ENCODE data around the gene RNU4-1.
"Not testable (repeated sequence)": the region's sequence is repeated elsewhere in the genome, so short reads cannot be mapped to it uniquely, and the experiment has no call there.

DNA sequence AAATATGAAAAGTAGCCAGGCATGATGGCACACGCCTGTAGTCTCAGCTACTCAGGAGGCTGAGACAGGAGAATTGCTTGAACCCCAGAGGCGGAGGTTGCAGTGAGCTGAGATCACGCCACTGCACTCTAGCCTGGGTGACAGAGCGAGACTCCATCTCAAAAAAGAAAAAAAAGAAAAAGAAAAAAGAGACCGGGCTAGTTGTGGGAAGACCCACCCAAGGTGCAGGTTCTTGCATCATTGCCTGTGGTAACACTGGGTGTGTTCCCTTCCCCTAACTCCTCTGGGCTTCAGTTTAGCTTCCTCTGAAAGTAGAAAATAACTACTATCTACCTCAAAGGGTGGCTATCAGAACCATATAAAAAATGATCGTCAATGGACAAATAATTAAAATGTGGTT is 39.7 kb downstream of the RNU4-1 start:
- TF ChIP-seq, protein P1, sequence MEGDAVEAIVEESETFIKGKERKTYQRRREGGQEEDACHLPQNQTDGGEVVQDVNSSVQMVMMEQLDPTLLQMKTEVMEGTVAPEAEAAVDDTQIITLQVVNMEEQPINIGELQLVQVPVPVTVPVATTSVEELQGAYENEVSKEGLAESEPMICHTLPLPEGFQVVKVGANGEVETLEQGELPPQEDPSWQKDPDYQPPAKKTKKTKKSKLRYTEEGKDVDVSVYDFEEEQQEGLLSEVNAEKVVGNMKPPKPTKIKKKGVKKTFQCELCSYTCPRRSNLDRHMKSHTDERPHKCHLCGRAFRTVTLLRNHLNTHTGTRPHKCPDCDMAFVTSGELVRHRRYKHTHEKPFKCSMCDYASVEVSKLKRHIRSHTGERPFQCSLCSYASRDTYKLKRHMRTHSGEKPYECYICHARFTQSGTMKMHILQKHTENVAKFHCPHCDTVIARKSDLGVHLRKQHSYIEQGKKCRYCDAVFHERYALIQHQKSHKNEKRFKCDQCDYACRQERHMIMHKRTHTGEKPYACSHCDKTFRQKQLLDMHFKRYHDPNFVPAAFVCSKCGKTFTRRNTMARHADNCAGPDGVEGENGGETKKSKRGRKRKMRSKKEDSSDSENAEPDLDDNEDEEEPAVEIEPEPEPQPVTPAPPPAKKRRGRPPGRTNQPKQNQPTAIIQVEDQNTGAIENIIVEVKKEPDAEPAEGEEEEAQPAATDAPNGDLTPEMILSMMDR (IDR thresholded peaks at IDR 0.05) = not testable (repeated sequence)
- not testable (repeated sequence) for TF ChIP-seq EP300, POLR2AphosphoS5 (IDR thresholded peaks at IDR 0.05)
